SK-N-SH treated with all-trans-retinoic acid at 6 μM for 48 hours (cell line): ENCODE data around the gene NCOA6.
"Not testable (repeated sequence)": the region's sequence is repeated elsewhere in the genome, so short reads cannot be mapped to it uniquely, and the experiment has no call there.

Experiments used
- ATAC-seq: fragments of 200-7000 bp; cut with Tn5 transposase; 3 replicates; pipeline ENCODE4 v1.9.1; 2020; ENCODE audit warnings: mild to moderate bottlenecking, moderate library complexity
- ARNTL ChIP-seq: fragments of 450-650 bp; formaldehyde crosslinking; IDR thresholded peaks from 2 replicates; pipeline ENCODE4 v1.5.0; 2020; ENCODE audit warnings: low read depth, mild to moderate bottlenecking, moderate library complexity, borderline replicate concordance
- BACH2 ChIP-seq: fragments of 250-450 bp; sonication (Bioruptor Pico); IDR thresholded peaks from 2 replicates; pipeline ENCODE4 v1.9.0; 2021; ENCODE audit warnings: mild to moderate bottlenecking, borderline replicate concordance
- CSDC2 ChIP-seq: fragments of 250-450 bp; sonication (Bioruptor Pico); IDR thresholded peaks from 2 replicates; pipeline ENCODE4 v1.5.0; 2020; ENCODE audit warnings: mild to moderate bottlenecking, moderate library complexity
- CSRNP3 ChIP-seq: fragments of 250-450 bp; sonication (Bioruptor Pico); IDR thresholded peaks from 2 replicates; pipeline ENCODE4 v1.5.1; 2021; ENCODE audit warnings: mild to moderate bottlenecking, moderate library complexity
- ESRRG ChIP-seq: fragments of 250-450 bp; sonication (Bioruptor Pico); IDR thresholded peaks from 2 replicates; pipeline ENCODE4 v1.6.1; 2021; ENCODE audit warnings: mild to moderate bottlenecking
- GLIS3 ChIP-seq: fragments of 250-450 bp; sonication (Bioruptor Pico); IDR thresholded peaks from 2 replicates; pipeline ENCODE4 v1.5.0; 2020; ENCODE audit warnings: mild to moderate bottlenecking, moderate library complexity
- OSR1 ChIP-seq: fragments of 250-450 bp; sonication (Bioruptor Pico); IDR thresholded peaks from 2 replicates; pipeline ENCODE4 v1.8.0; 2022; ENCODE audit warnings: moderate library complexity, mild to moderate bottlenecking, inconsistent platforms
- PPARA ChIP-seq: fragments of 250-450 bp; sonication (Bioruptor Pico); IDR thresholded peaks from 2 replicates; pipeline ENCODE4 v1.5.0; 2020; ENCODE audit warnings: mild to moderate bottlenecking, borderline replicate concordance
- RARB ChIP-seq: fragments of 250-450 bp; sonication (Bioruptor Pico); IDR thresholded peaks from 2 replicates; pipeline ENCODE4 v1.8.0; 2021; ENCODE audit warnings: mild to moderate bottlenecking, moderate library complexity
- SNAI2 ChIP-seq: fragments of 250-450 bp; sonication (Bioruptor Pico); IDR thresholded peaks from 2 replicates; pipeline ENCODE4 v1.5.0; 2020; ENCODE audit warnings: mild to moderate bottlenecking, moderate library complexity
- TCF4 ChIP-seq: fragments of 250-450 bp; sonication (Bioruptor Pico); IDR thresholded peaks from 2 replicates; pipeline ENCODE4 v1.8.0; 2021; ENCODE audit warnings: mild to moderate bottlenecking, moderate library complexity, borderline replicate concordance
- TOX ChIP-seq: fragments of 250-450 bp; sonication (Bioruptor Pico); IDR thresholded peaks from 2 replicates; pipeline ENCODE4 v1.8.0; 2021; ENCODE audit warnings: mild to moderate bottlenecking, moderate library complexity, borderline replicate concordance
- TSHZ2 ChIP-seq: fragments of 250-450 bp; sonication (Bioruptor Pico); IDR thresholded peaks from 2 replicates; pipeline ENCODE4 v1.5.0; 2020; ENCODE audit warnings: mild to moderate bottlenecking, moderate library complexity
- ZC3H10 ChIP-seq: fragments of 250-450 bp; sonication (Bioruptor Pico); IDR thresholded peaks from 2 replicates; pipeline ENCODE4 v1.5.1; 2021; ENCODE audit warnings: mild to moderate bottlenecking, moderate library complexity
- ZFP3 ChIP-seq: fragments of 250-450 bp; sonication (Bioruptor Pico); IDR thresholded peaks from 2 replicates; pipeline ENCODE4 v1.5.0; 2020; ENCODE audit warnings: mild to moderate bottlenecking, moderate library complexity
- ZFP30 ChIP-seq: fragments of 450-650 bp; formaldehyde crosslinking; IDR thresholded peaks from 2 replicates; pipeline ENCODE4 v1.5.0; 2022; ENCODE audit warnings: mild to moderate bottlenecking, moderate library complexity
- ZNF565 ChIP-seq: fragments of 450-650 bp; formaldehyde crosslinking; conservative IDR thresholded peaks from 2 replicates; pipeline ENCODE4 v1.5.0; 2020; ENCODE audit warnings: low read depth, mild to moderate bottlenecking, moderate library complexity
- ZNF8 ChIP-seq: fragments of 450-650 bp; formaldehyde crosslinking; IDR thresholded peaks from 2 replicates; pipeline ENCODE4 v1.5.0; 2020; ENCODE audit warnings: mild to moderate bottlenecking, moderate library complexity
- TF ChIP-seq, protein P1 (sequence below): fragments of 250-450 bp; sonication (Bioruptor Pico); IDR thresholded peaks from 2 replicates; pipeline ENCODE4 v1.8.0; 2020; ENCODE audit warnings: mild to moderate bottlenecking, moderate library complexity, borderline replicate concordance
- TF ChIP-seq, protein P2 (sequence below): fragments of 250-450 bp; sonication (Bioruptor Pico); IDR thresholded peaks from 2 replicates; pipeline ENCODE4 v1.5.1; 2020; ENCODE audit warnings: low read depth, mild to moderate bottlenecking, moderate library complexity
- TF ChIP-seq, protein P3 (sequence below): fragments of 250-450 bp; sonication (Bioruptor Pico); IDR thresholded peaks from 2 replicates; pipeline ENCODE4 v1.8.0; 2021; ENCODE audit warnings: low read depth, mild to moderate bottlenecking, moderate library complexity, borderline replicate concordance

The NCOA6 gene

GRCh38 chr20:34720266-34720665 lies 105.2 kb downstream of the NCOA6 start:
- TF ChIP-seq TCF4 (no peak), RARB (CRISPR knock-in tag) (no peak), ARNTL (no peak), CSRNP3 (CRISPR knock-in tag) (no peak), ZNF8 (CRISPR knock-in tag) (no peak), SNAI2 (CRISPR knock-in tag) (no peak), ESRRG (CRISPR knock-in tag) (no peak), ZFP30 (CRISPR knock-in tag) (no peak), BACH2 (CRISPR knock-in tag) (no peak), PPARA (CRISPR knock-in tag) (no peak), ZC3H10 (no peak), TSHZ2 (CRISPR knock-in tag) (no peak), OSR1 (CRISPR knock-in tag) (no peak), ZFP3 (CRISPR knock-in tag) (no peak), GLIS3 (CRISPR knock-in tag) (no peak)
- TF ChIP-seq, protein P1, sequence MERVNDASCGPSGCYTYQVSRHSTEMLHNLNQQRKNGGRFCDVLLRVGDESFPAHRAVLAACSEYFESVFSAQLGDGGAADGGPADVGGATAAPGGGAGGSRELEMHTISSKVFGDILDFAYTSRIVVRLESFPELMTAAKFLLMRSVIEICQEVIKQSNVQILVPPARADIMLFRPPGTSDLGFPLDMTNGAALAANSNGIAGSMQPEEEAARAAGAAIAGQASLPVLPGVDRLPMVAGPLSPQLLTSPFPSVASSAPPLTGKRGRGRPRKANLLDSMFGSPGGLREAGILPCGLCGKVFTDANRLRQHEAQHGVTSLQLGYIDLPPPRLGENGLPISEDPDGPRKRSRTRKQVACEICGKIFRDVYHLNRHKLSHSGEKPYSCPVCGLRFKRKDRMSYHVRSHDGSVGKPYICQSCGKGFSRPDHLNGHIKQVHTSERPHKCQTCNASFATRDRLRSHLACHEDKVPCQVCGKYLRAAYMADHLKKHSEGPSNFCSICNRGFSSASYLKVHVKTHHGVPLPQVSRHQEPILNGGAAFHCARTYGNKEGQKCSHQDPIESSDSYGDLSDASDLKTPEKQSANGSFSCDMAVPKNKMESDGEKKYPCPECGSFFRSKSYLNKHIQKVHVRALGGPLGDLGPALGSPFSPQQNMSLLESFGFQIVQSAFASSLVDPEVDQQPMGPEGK (CRISPR knock-in tag), result no peak
- TF ChIP-seq, protein P2, sequence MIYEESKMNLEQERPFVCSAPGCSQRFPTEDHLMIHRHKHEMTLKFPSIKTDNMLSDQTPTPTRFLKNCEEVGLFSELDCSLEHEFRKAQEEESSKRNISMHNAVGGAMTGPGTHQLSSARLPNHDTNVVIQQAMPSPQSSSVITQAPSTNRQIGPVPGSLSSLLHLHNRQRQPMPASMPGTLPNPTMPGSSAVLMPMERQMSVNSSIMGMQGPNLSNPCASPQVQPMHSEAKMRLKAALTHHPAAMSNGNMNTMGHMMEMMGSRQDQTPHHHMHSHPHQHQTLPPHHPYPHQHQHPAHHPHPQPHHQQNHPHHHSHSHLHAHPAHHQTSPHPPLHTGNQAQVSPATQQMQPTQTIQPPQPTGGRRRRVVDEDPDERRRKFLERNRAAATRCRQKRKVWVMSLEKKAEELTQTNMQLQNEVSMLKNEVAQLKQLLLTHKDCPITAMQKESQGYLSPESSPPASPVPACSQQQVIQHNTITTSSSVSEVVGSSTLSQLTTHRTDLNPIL (CRISPR knock-in tag), result no peak
- TF ChIP-seq, protein P3, sequence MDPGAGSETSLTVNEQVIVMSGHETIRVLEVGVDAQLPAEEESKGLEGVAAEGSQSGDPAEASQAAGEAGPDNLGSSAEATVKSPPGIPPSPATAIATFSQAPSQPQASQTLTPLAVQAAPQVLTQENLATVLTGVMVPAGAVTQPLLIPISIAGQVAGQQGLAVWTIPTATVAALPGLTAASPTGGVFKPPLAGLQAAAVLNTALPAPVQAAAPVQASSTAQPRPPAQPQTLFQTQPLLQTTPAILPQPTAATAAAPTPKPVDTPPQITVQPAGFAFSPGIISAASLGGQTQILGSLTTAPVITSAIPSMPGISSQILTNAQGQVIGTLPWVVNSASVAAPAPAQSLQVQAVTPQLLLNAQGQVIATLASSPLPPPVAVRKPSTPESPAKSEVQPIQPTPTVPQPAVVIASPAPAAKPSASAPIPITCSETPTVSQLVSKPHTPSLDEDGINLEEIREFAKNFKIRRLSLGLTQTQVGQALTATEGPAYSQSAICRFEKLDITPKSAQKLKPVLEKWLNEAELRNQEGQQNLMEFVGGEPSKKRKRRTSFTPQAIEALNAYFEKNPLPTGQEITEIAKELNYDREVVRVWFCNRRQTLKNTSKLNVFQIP (CRISPR knock-in tag), result no peak
- TF ChIP-seq, all 23 proteins: peak for 0
- ATAC-seq, result no peak

- not testable (repeated sequence) for ATAC-seq
Measured at GRCh38 chr20:34719242-34720017, 106.0 kb downstream of the NCOA6 start.

- ATAC-seq, result no peak
- TF ChIP-seq BACH2 (CRISPR knock-in tag), result no peak
- no peak for TF ChIP-seq ARNTL
- TF ChIP-seq ZNF565, result no peak
- TF ChIP-seq CSDC2, result no peak
- TF ChIP-seq ESRRG (CRISPR knock-in tag), result no peak
- no peak for TF ChIP-seq TOX
- no peak for TF ChIP-seq TSHZ2 (CRISPR knock-in tag)
- no peak for TF ChIP-seq TCF4
- TF ChIP-seq GLIS3 (CRISPR knock-in tag), result no peak
- TF ChIP-seq, protein P3 (CRISPR knock-in tag), result no peak
Measured at GRCh38 chr20:34717230-34718095, 108.0 kb downstream of the NCOA6 start.
